Activated T-helper 1 cell treated with Interleukin-2 at 50 U/mL for 16 hours (primary cell): ENCODE results near the gene HCST.
A peak's percentile ranks its signal among the peaks of the same experiment; 100 is the strongest.
"Not testable (repeated sequence)": the region's sequence is repeated elsewhere in the genome, so short reads cannot be mapped to it uniquely, and the experiment has no call there.

Experiments used
- DNase-seq: peaks from one replicate; pipeline ENCODE4 v3.0.0-alpha.2; 2020; ENCODE audit warnings: low read depth

Gene HCST

GRCh38 chr19:35879770-35880317 is 22.5 kb upstream of the HCST start:
- DNase-seq = peak; percentile 52

DNA sequence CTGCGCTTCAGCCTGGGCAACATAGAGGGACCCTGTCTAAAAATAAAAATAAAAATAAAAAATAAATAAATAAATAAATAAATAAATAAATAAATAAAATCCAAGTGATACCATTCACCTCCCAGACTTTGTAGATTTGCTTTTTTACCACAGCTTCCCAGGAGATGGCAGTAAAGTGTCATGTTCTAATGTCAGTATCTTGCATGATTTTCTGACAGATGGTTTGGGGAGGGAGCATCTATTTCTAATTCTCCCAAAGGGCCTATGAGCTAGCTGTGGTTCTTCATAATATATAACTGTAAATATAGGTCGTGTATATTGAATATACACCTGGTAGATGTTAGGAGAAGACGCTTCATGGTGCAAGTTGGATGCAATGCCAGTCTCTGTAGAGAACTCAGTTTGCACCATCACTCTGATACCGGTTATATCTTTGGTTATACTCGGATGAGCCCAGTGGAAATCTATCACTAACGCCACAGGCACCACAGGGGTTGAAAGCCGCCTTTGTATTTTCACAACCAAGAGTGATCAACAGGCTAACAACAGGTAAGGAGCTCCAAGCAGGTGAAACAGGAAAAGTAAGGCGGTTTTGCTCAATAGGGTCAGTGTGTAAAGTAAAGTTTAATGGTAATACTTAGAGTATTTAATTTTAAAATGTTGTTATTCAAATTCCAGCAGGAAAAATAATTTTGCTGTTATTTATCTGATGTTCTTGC is 20.1 kb upstream of the HCST start:
- DNase-seq = no peak

DNA sequence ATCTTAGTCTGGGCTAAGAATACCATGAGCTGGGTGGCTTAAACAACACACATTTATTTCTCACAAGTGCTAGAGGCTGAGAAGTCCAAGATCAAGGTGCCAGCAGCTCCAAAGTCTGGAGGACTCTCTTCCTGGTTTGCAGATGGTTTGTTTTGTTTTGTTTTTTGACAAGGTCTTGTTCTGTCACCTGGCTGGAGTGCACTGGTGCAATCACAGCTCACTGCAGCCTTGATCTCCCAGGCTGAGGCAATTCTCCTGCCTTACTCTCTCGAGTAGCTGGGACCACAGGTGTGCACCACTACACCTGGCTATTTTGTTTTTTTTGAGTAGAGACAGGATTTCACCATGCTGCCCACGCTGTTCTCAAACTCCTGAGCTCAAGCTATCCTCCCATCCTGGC is 18.4 kb upstream of the HCST start:
- DNase-seq = no peak

DNA sequence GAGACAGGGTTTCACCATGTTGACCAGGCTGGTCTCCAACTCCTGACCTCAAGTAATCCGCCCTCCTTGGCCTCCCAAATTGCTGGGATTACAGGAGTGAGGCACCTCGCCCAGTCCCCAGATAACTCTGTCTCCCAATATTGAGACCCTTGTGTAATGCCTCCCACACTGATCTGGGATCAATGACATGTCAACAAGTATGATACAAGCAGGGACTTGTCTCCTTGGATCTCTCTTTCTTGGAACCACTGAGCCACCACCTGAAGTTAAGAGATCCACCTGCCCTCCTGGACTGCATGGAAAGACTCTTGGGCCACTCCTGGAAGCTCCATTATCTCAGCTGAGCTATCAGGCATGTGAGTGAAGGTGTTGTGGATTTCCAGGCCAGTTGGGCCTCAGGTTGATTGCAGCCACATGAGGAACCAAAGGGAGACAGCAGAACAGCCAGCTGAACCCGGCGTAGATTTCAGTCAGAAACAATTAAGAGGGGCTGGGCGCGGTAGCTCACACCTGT is 17.0 kb upstream of the HCST start:
- no peak for DNase-seq

GRCh38 chr19:35885904-35886303 is 16.4 kb upstream of the HCST start:
- DNase-seq = no peak

GRCh38 chr19:35887197-35887596 is 15.1 kb upstream of the HCST start:
- DNase-seq = no peak

- no peak for DNase-seq
These were observed 13.9 kb upstream of the HCST start for GRCh38 chr19:35888398-35888797.

DNA sequence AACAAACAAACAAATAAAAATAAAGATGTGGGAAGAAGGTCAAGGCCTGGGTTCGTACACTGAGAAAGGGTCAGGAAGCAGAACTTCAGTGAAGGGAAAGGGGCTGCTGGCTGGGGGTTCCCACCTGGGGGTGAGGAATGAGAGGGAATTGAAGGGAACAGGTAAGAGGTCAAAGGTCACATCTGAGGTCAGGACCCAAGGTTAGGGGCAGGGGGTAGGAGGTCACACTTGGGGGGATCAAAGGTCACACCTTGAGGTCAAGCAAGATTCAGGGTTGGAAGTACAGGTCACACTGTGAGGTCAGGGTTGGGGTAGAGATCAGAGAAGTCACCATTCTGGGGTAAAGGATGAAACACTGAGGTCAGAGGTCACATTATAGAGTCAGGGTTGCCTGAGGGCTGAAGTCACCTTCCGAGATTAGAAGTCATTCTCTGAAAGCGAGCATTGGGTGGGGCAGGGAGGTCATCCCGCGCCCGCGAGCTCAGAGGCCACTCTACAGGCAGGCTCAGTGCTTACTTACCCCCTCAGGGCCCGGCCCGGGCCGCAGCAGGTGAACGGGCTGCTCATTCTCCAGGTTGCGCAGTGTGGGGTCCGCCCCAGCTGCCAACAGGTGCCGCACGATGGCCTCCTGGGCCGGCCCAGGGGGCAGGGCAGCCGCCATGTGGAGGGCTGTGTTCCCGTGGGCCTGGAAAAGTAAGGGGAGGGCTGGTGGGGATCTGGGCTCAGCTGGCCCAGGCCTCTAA is 12.8 kb upstream of the HCST start:
- no peak for DNase-seq

- no peak for DNase-seq
These were observed 12.1 kb upstream of the HCST start for GRCh38 chr19:35890113-35890650.

DNA sequence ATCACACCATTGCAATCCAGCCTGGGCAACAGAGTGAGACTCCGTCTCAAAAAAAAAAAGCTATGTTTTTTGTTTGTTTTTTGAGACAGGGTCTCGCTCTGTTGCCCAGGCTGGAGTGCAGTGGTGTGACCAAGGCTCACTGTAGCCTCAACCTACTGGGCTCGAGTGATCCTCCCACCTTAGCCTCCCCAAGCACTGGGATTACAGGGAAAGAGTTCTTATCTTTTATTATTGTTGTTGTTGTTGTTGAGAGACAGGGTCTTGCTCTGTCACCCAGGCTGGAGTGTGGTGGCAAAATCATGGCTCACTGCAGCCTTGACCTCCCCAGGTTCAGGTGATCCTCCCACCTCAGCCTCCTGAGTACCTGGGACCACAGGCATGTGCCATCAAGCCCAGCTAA is 10.5 kb upstream of the HCST start:
- not testable (repeated sequence) for DNase-seq

- no peak for DNase-seq
These were observed 8.0 kb upstream of the HCST start for GRCh38 chr19:35894342-35894741.

GRCh38 chr19:35895911-35896642 is 6.3 kb upstream of the HCST start:
- DNase-seq = no peak

DNA sequence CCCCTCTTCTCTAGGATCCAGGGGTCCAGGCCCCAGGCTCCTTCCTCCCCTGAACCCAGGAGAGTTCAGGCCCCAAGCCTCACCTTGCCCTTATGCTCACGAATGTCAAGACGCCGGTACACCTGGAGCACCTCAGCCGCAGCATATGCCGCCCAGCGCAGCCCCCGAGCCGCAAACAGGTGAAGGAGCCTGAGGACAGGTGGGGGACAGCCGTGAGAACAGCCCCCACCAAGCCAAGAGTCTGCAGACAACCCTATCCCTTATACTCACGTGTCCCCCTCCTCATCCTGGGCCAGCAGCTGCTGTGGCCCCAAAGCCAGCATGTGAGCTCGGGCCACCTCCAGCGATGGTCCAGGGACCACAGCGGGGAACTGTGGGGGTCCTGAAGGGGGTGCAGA is 5.7 kb upstream of the HCST start:
- no peak for DNase-seq

- no peak for DNase-seq
These were observed 4.5 kb upstream of the HCST start for GRCh38 chr19:35897706-35898451.

DNA sequence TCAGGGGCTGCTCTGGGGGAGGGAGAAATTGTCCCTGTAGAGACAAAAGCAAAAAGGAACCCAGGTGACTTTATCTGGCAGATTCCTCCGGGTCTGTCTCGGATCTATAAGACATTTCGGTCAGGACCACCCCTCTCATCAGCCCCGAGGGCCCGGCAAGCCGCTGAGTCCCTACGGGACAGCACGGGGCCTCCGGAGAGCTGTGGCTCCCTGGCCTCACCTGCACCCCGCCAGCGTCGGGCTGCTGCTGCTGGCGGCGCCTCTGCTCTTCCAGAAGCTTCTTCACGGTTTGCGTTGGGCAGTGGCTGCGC is 3.9 kb upstream of the HCST start:
- DNase-seq = no peak

DNA sequence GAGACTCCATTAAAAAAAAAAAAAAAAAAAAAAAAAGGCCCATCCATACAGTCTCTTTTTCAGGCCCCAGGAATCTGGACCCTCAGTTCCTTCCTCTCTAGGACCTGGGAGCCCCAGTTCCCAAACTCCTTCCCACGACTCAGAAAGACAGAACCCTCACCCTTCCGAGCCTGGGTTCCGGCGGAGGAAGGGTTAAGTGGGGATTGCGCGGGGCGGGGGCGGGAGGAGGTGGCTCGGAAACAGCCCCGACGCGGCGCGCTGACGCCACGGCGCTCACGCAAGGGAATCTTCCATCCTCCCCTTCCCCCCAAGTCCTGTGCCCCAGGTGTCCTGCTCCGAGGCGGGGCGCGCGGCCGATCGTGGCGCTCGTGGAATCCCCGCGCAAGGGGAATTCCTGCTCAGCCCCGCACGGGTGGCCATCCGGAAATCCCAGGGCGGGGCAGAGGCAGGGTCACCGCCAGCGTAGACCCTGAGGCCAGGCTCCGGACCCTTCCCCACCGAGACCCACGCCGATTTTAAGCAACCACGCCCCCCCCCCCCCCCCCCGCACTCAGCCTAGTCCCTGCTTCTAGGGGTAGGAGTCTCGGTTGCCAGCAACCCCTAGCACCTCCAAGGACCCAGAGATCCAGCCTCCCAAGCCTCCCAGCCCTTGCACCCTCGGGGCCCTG is 2.6 kb upstream of the HCST start:
- DNase-seq = peak; percentile 80

DNA sequence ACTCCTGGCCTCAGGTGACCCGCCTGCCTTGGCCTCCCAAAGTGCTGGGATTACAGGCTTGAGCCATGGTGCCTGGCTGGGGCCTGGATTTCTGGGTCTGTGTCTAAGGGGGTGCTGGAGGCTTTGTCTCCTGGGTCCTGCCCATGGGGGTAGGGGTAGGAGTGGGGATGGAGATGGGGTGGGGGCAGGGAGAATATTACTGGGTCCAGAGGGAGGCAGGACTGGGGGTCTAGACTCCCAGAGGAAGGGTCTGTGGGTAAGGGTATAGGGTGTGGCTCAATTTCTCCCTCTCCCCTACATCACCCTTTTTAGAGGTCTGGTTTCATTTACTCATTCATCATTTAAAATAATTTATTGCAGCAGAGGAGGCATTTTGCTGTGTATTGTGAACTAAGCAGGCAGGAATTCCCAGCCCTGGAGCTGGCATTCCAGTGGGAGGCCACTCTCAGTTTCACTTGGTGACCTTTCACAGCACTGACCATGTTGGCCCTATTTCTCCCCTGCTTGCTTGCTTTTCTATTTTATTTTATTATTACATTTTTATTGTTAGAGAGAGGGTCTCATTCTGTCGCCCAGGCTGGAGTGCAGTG is 1.2 kb upstream of the HCST start:
- no peak for DNase-seq

- no peak for DNase-seq
These were observed 644 bp downstream of the HCST start for GRCh38 chr19:35902870-35903475.

DNA sequence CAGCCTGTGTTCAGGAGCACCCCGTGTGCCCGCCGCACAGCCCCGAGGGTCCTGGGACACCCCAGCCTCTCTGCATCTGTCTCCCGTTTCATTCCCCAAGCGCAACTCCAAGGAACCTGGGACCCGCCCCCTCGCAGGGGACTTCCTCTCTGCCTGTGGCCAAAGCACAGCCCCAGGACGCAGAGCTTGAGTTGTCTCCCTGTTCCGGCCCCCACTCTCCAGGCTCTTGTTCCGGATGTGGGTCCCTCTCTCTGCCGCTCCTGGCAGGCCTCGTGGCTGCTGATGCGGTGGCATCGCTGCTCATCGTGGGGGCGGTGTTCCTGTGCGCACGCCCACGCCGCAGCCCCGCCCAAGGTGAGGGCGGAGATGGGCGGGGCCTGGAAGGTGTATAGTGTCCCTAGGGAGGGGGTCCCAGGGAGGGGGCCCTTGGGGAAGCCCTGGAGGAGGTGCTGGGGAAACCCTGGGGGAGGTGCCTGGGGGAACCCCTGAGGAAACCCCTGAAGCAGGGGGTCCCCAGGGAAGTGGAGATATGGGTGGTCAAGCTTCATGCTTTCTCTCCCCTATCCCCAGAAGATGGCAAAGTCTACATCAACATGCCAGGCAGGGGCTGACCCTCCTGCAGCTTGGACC is 1.3 kb downstream of the HCST start:
- DNase-seq = peak; percentile 87
